Trophoblast cell (in vitro differentiated cells and primary cell): ENCODE measurements around the gene MRPL14.
A peak's percentile ranks its signal among the peaks of the same experiment; 100 is the strongest.

Experiments
- DNase-seq, 2 donors: peaks; one replicate each; pipeline ENCODE4 v3.0.0-alpha.2; 2016
- H2AFZ ChIP-seq: 2 replicates; pipeline ENCODE4 v1.6.1; 2013; ENCODE audit warnings: low read length, moderate library complexity, mild to moderate bottlenecking; ENCODE audit not compliant: insufficient read depth, poor library complexity
- H2AK5ac ChIP-seq: 2 replicates; pipeline ENCODE4 v1.6.1; 2013; ENCODE audit warnings: mild to moderate bottlenecking, low read length
- H2BK120ac ChIP-seq: 2 replicates; pipeline ENCODE4 v1.6.1; 2013; ENCODE audit warnings: low read length, mild to moderate bottlenecking, moderate library complexity; ENCODE audit not compliant: insufficient read depth, poor library complexity
- H2BK12ac ChIP-seq: 2 replicates; pipeline ENCODE4 v1.6.1; 2013; ENCODE audit warnings: mild to moderate bottlenecking, low read length, moderate library complexity
- H2BK5ac ChIP-seq: 2 replicates; pipeline ENCODE4 v1.6.1; 2013; ENCODE audit warnings: low read length, low read depth, moderate library complexity, mild to moderate bottlenecking; ENCODE audit not compliant: poor library complexity
- H3K14ac ChIP-seq: 2 replicates; pipeline ENCODE4 v1.6.1; 2013; ENCODE audit warnings: mild to moderate bottlenecking, low read length
- H3K18ac ChIP-seq: 2 replicates; pipeline ENCODE4 v1.6.1; 2013; ENCODE audit warnings: mild to moderate bottlenecking, low read length
- H3K23ac ChIP-seq: 2 replicates; pipeline ENCODE4 v1.6.1; 2013; ENCODE audit warnings: low read length
- H3K27ac ChIP-seq: 2 replicates; pipeline ENCODE4 v1.5.1; 2013; ENCODE audit warnings: low read depth, mild to moderate bottlenecking, inconsistent platforms, low read length, moderate library complexity
- H3K27me3 ChIP-seq: 2 replicates; pipeline ENCODE4 v1.6.1; 2013; ENCODE audit warnings: inconsistent platforms, mild to moderate bottlenecking, low read length, moderate library complexity; ENCODE audit not compliant: insufficient read depth
- H3K36me3 ChIP-seq, 2 experiments: 1 replicate in 1 of 2; 2 replicates in 1 of 2; pipeline ENCODE4 v1.6.1; 2013; ENCODE audit warnings: low read length in 2 of 2, mild to moderate bottlenecking in 2 of 2, moderate library complexity in 1 of 2; ENCODE audit not compliant: insufficient read depth in 2 of 2, control insufficient read depth in 1 of 2
- H3K4ac ChIP-seq: 2 replicates; pipeline ENCODE4 v1.6.1; 2013; ENCODE audit warnings: low read depth, mild to moderate bottlenecking, low read length, moderate library complexity
- H3K4me1 ChIP-seq, 2 experiments: 1 replicate in 1 of 2; 2 replicates in 1 of 2; pipeline ENCODE4 v1.6.1; 2013; ENCODE audit warnings: low read length in 2 of 2, mild to moderate bottlenecking in 2 of 2, moderate library complexity in 1 of 2; ENCODE audit not compliant: insufficient read depth in 2 of 2, control insufficient read depth in 1 of 2
- H3K4me2 ChIP-seq: 2 replicates; pipeline ENCODE4 v1.6.1; 2013; ENCODE audit warnings: inconsistent platforms, mild to moderate bottlenecking, low read length, moderate library complexity
- H3K4me3 ChIP-seq: 2 replicates; pipeline ENCODE4 v1.5.1; 2013; ENCODE audit warnings: mild to moderate bottlenecking, low read depth, low read length, inconsistent platforms
- H3K79me1 ChIP-seq: one replicate; pipeline ENCODE4 v1.6.1; 2013; ENCODE audit warnings: low read length
- H3K79me2 ChIP-seq: 2 replicates; pipeline ENCODE4 v1.6.1; 2013; ENCODE audit warnings: low read length, mild to moderate bottlenecking; ENCODE audit not compliant: control insufficient read depth, insufficient read depth, poor library complexity
- H3K9ac ChIP-seq: 2 replicates; pipeline ENCODE4 v1.6.1; 2013; ENCODE audit warnings: mild to moderate bottlenecking, low read length
- H3K9me3 ChIP-seq: 2 replicates; pipeline ENCODE4 v1.6.1; 2013; ENCODE audit warnings: low read depth, mild to moderate bottlenecking, control low read depth, inconsistent platforms, low read length; ENCODE audit not compliant: insufficient read depth
- H4K12ac ChIP-seq: 2 replicates; pipeline ENCODE4 v1.6.1; 2013; ENCODE audit warnings: low read depth, mild to moderate bottlenecking, low read length, moderate library complexity
- H4K8ac ChIP-seq: 2 replicates; pipeline ENCODE4 v1.6.1; 2013; ENCODE audit warnings: low read depth, mild to moderate bottlenecking, low read length, moderate library complexity
- H4K91ac ChIP-seq: one replicate; pipeline ENCODE4 v1.6.1; 2013; ENCODE audit warnings: low read depth, mild to moderate bottlenecking, low read length, moderate library complexity
- WGBS: extraction: QIAGEN DNeasy Blood & Tissue Kit; methylation state at CpG from one replicate; pipeline ENCODE4 v1.1.7; 2013; ENCODE audit warnings: missing lambda C conversion rate; ENCODE audit not compliant: insufficient read length, insufficient coverage; ENCODE audit errors: extremely low coverage; 5-methylcytosine and 5-hydroxymethylcytosine counted together

MRPL14 gene

GRCh38 chr6:44166116-44166515, 38.9 kb upstream of the MRPL14 start:
- Histone ChIP-seq H3K4ac (no peak overlapping the region), H3K14ac (no peak overlapping the region)
- no CpG with 5 or more reads among the region's 7 CpGs for WGBS

DNA sequence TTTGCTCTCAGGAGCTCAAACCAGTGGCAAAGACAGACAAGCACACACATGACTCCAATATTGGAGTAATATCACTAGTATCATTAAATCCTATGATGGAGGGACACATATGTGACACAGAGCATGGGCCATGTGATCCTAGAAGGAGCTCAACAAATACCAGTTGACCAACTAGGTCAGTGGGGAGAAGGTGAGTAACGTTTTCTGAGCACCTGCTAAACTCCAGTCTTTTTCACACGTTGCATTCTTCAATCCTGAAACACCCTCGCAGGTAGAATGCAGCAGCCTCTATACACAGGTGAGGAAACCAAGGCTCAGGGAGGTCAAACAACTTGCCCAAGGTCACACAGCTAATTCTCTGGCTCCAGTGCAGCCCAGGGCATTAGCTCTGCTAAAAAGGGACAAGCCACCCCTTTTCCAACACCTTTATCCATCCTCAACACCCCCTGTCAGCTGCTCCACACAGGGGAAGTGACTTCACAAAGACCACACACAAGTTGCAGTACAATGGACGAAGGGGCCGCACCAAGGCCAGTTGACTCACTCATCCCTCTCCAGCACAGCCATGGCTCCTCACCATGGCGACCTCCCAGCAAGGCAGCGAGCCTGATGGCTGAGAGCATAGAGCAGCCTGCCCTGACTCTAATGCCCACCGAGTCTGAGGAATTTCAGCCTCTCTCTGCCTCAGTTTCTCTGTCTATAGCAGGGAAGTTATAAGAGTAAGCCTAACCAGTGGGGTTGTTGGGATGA, 35.8 kb upstream of the MRPL14 start:
- H3K9me3 ChIP-seq, result no peaks in the 10 kb centered on the region
- no peaks in the 10 kb centered on the region for H3K27me3 ChIP-seq

More at GRCh38 chr6:44166116-44166515, 38.9 kb upstream of the MRPL14 start:
- Histone ChIP-seq H3K23ac (no peak overlapping the region), H3K9me3 (no peaks in the 10 kb centered on the region), H3K9ac (no peak overlapping the region), H2AK5ac (no peak overlapping the region), H2AFZ (no peak overlapping the region), H3K79me1 (peaks cover 4% of the 10 kb centered on the region), H4K8ac (peak overlapping the region; percentile 31), H2BK120ac (no peak overlapping the region), H3K79me2 (no peaks in the 10 kb centered on the region), H3K4me2 (no peak overlapping the region), H3K36me3 (no peaks in the 10 kb centered on the region), H3K18ac (no peak overlapping the region), H3K4me3 (no peak overlapping the region), H2BK12ac (peak overlapping the region; percentile 26), H4K12ac (no peak overlapping the region), H3K27ac (no peak overlapping the region), H2BK5ac (no peak overlapping the region), H3K4me1 (peaks cover 8 to 10% of the 10 kb centered on the region in 2 experiments), H3K27me3 (no peaks in the 10 kb centered on the region), H4K91ac (peak overlapping the region; percentile 52)
- DNase-seq, result no peak

GRCh38 chr6:44161997-44162338, 34.7 kb upstream of the MRPL14 start:
- H3K79me1 ChIP-seq, result peaks cover 4% of the 10 kb centered on the region
- H3K36me3 ChIP-seq, result no peaks in the 10 kb centered on the region
- no peak for DNase-seq
- H3K4me3 ChIP-seq, result no peak overlapping the region
- H3K27ac ChIP-seq, result no peak overlapping the region
- no peak overlapping the region for H2AFZ ChIP-seq
- H2BK12ac ChIP-seq, result no peak overlapping the region
- H3K4me2 ChIP-seq, result no peak overlapping the region
- no peak overlapping the region for H3K14ac ChIP-seq
- peaks cover 6 to 9% of the 10 kb centered on the region in 2 experiments for H3K4me1 ChIP-seq
- H2BK120ac ChIP-seq, result no peak overlapping the region
- H3K9ac ChIP-seq, result no peak overlapping the region
- H3K9me3 ChIP-seq, result no peaks in the 10 kb centered on the region
- no peak overlapping the region for H3K4ac ChIP-seq
- no peak overlapping the region for H4K8ac ChIP-seq
- H3K27me3 ChIP-seq, result no peaks in the 10 kb centered on the region
- no peak overlapping the region for H3K23ac ChIP-seq
- no peak overlapping the region for H2AK5ac ChIP-seq
- H4K91ac ChIP-seq, result no peak overlapping the region
- WGBS, result no CpG with 5 or more reads among the region's 8 CpGs
- no peak overlapping the region for H2BK5ac ChIP-seq
- no peak overlapping the region for H3K18ac ChIP-seq
- H3K79me2 ChIP-seq, result no peaks in the 10 kb centered on the region
- H4K12ac ChIP-seq, result no peak overlapping the region

More for the DNA sequence above, 35.8 kb upstream of the MRPL14 start:
- Histone ChIP-seq H4K91ac (no peak overlapping the region), H2AK5ac (no peak overlapping the region), H3K18ac (no peak overlapping the region), H3K79me1 (peaks cover 4% of the 10 kb centered on the region), H3K9ac (no peak overlapping the region), H2BK12ac (no peak overlapping the region), H3K4me3 (no peak overlapping the region), H4K12ac (no peak overlapping the region), H3K23ac (no peak overlapping the region), H3K4me2 (no peak overlapping the region), H3K14ac (no peak overlapping the region), H2BK120ac (no peak overlapping the region), H2BK5ac (no peak overlapping the region), H3K4me1 (peaks cover 8 to 10% of the 10 kb centered on the region in 2 experiments), H3K4ac (no peak overlapping the region), H4K8ac (no peak overlapping the region), H3K79me2 (no peaks in the 10 kb centered on the region), H2AFZ (no peak overlapping the region), H3K36me3 (no peaks in the 10 kb centered on the region), H3K27ac (no peak overlapping the region)
- no peak for DNase-seq
- whole genome bisulfite sequencing, result no CpG with 5 or more reads among the region's 8 CpGs

DNA sequence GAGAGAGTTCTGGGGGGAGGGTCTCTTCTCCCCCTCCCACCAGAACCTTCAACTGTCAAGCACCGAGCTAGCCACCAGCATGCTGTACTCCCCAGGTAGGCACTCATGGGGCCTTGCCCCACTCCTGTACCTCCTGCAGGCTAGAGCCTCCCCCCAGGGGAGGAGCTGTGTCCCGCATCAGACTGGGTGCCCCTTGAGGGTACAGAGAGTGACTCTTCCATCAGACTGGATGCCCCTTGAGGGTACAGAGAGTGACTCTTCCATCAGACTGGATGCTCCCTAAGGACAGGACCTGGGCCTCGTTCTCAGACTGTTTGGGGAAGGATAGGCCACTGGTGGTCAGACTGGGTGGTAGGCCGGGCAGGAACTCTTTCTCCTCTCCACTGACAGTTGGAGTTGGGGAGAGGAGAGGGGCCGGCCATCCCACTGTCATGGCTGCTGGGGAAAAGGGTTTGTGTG, 31.5 kb upstream of the MRPL14 start, which contains the start of gene CAPN11:
Gene CAPN11 (plus strand): TSS at position 51 of the 459 bp plus-strand sequence. CDS start 29 bp downstream, at position 80.
- Histone ChIP-seq H3K14ac (no peak within 1 kb of the TSS), H4K8ac (no peak within 1 kb of the TSS), H3K4ac (no peak within 1 kb of the TSS), H3K23ac (no peak within 1 kb of the TSS), H2AFZ (no peak within 1 kb of the TSS), H3K27me3 (no peaks in the 10 kb centered on the region), H2BK12ac (no peak within 1 kb of the TSS), H2BK120ac (no peak within 1 kb of the TSS), H3K18ac (no peak within 1 kb of the TSS), H3K9ac (no peak within 1 kb of the TSS), H2BK5ac (no peak within 1 kb of the TSS), H2AK5ac (no peak within 1 kb of the TSS), H3K36me3 (peaks cover 0 to 4% of the 10 kb centered on the region in 2 experiments), H3K4me1 (peaks cover 0 to 5% of the 10 kb centered on the region in 2 experiments), H3K4me3 (no peak within 1 kb of the TSS), H3K79me1 (no peaks in the 10 kb centered on the region), H3K9me3 (no peaks in the 10 kb centered on the region), H4K91ac (no peak within 1 kb of the TSS), H3K27ac (no peak within 1 kb of the TSS), H3K4me2 (no peak within 1 kb of the TSS), H4K12ac (no peak within 1 kb of the TSS), H3K79me2 (no peaks in the 10 kb centered on the region)
- no CpG with 5 or more reads among the region's 5 CpGs for WGBS
- no peak for DNase-seq
